AG09319 (cell line): Measurements from ENCODE around the gene NCKAP5.

Experiments
- DNase-seq: peaks from one replicate; pipeline ENCODE4 v3.0.0-alpha.2; 2010; ENCODE audit warnings: low read depth; ENCODE audit errors: extremely low read depth
- TF ChIP-seq, protein P1 (sequence below): IDR thresholded peaks from 2 replicates; pipeline ENCODE4 v1.5.1; 2011; ENCODE audit warnings: low read depth, mild to moderate bottlenecking, inconsistent platforms, low read length, moderate library complexity

The NCKAP5 gene

GRCh38 chr2:133504566-133505505 is 63.4 kb downstream of the NCKAP5 start:
- TF ChIP-seq, protein P1, sequence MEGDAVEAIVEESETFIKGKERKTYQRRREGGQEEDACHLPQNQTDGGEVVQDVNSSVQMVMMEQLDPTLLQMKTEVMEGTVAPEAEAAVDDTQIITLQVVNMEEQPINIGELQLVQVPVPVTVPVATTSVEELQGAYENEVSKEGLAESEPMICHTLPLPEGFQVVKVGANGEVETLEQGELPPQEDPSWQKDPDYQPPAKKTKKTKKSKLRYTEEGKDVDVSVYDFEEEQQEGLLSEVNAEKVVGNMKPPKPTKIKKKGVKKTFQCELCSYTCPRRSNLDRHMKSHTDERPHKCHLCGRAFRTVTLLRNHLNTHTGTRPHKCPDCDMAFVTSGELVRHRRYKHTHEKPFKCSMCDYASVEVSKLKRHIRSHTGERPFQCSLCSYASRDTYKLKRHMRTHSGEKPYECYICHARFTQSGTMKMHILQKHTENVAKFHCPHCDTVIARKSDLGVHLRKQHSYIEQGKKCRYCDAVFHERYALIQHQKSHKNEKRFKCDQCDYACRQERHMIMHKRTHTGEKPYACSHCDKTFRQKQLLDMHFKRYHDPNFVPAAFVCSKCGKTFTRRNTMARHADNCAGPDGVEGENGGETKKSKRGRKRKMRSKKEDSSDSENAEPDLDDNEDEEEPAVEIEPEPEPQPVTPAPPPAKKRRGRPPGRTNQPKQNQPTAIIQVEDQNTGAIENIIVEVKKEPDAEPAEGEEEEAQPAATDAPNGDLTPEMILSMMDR = no peak
- DNase-seq = no peak

DNA sequence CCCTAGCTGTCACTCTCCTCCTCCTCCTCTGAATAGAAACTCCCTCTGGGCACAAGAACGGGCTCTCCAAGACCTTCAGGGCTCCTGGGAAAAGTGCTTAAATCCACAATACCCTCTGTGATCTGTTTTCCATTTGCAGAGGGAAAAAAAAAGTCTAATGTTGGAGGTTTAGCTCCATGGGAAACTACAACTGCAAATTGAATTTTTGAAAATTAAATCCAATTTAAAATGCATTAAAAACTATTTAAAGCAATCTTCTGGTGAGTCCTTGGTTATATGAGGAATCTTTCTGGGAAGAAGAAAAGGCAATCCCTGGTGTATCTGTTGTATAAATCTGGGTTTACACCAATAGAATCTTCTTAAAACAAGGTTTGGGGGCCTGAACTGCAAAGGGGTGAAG is 64.3 kb downstream of the NCKAP5 start:
- TF ChIP-seq, protein P1 = no peak
- DNase-seq = no peak

GRCh38 chr2:133503323-133503722 is 64.9 kb downstream of the NCKAP5 start:
- no peak for DNase-seq
- TF ChIP-seq, protein P1 = no peak

DNA sequence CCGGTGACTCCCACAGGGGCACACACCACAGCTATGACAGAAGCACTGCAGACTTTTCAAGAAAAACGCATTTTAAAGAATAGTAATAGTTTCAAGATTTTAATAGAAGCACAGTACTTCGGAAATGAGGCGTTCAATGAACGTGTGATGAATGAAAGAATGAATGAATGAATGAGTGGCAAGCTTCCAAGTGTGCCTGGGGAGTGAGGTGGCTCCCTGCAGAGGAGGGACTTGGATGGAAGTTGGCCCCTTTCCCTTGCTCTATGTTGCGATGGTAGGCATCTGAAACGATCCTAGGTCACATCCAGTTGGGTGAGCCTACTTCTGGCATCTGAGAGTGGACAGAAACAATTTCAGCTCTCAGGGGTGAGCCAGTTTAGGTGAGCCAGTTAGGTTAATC is 65.6 kb downstream of the NCKAP5 start:
- DNase-seq = no peak
- TF ChIP-seq, protein P1 = no peak

GRCh38 chr2:133500917-133501316 is 67.3 kb downstream of the NCKAP5 start:
- TF ChIP-seq, protein P1 = no peak
- DNase-seq = no peak

- TF ChIP-seq, protein P1 = no peak
- no peak for DNase-seq
Measured at GRCh38 chr2:133498662-133499585, 69.3 kb downstream of the NCKAP5 start.
